GM12801 (cell line): ENCODE results near the gene MSRB1.

ENCODE experiments used
- TF ChIP-seq, protein P1 (sequence below): IDR thresholded peaks from one replicate; pipeline ENCODE4 v1.5.1; 2011; ENCODE audit warnings: control low read depth; ENCODE audit not compliant: insufficient read length; ENCODE audit errors: extremely low read depth

MSRB1 gene

DNA sequence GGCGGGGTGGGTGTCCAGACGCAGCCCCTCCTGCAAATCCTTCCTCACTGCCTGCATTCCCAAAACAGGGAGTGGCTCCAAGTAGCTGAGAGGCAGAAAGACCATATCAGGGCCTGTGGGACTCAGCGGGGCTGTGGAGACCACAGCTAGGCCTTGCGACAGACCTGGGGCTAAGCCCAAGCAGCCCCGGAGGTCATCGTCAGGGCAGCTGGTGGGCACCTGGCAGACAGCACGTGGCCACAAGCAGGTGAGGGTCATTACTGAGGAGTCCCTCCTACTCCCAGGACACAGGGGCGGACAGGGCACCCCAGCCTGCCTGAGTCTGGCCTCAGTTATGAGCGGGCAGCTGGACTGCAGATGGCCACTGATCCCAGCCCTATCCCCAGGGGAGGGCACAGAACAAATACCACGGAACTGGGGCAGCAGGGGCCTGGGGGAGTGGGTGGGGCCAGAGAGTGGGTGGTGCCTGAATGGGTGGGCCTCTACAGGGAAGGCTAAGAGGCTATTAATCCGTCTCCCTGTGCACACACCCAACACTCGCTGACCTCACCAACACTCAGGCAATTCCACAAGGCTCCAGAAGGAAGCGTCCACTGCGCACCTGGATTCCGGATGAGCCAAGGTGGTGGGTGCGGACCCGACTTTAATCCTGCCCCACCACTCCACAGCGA, 33.3 kb downstream of the MSRB1 start:
- TF ChIP-seq, protein P1, sequence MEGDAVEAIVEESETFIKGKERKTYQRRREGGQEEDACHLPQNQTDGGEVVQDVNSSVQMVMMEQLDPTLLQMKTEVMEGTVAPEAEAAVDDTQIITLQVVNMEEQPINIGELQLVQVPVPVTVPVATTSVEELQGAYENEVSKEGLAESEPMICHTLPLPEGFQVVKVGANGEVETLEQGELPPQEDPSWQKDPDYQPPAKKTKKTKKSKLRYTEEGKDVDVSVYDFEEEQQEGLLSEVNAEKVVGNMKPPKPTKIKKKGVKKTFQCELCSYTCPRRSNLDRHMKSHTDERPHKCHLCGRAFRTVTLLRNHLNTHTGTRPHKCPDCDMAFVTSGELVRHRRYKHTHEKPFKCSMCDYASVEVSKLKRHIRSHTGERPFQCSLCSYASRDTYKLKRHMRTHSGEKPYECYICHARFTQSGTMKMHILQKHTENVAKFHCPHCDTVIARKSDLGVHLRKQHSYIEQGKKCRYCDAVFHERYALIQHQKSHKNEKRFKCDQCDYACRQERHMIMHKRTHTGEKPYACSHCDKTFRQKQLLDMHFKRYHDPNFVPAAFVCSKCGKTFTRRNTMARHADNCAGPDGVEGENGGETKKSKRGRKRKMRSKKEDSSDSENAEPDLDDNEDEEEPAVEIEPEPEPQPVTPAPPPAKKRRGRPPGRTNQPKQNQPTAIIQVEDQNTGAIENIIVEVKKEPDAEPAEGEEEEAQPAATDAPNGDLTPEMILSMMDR, result no peak

GRCh38 chr16:1908983-1909382, 34.0 kb downstream of the MSRB1 start:
- TF ChIP-seq, protein P1, result no peak

GRCh38 chr16:1908184-1908583, 34.8 kb downstream of the MSRB1 start:
- TF ChIP-seq, protein P1, result no peak

DNA sequence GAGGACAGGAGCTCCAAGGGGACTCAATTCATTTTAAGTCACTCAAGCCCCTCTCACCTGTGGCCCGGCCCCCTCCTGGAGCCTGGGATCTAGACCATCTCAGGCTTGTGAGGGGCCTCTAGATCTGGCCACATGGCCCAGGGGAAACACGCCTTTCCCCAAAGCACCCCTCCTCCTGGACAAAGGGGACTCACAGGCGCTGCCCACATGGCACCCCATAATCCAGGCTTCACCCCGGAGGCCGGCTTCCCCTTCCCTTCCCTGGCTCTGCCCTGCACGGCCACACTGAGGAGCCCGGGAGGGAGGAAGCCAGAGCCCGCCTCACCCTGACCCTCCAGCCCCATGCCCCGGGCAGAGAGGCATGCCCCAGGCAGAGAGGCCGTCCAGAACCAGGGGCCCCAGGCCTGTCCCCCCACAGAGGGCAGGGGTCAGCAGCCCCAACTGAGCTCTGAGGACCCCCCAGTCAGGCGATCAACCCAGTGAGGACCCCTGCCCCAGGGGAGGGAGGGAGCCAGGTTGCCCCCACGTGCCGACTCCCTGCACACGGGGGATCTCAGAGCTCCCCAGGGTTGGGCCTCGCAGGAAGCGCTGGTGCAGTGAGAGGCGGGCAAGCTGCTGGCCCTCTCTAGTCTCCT, 35.7 kb downstream of the MSRB1 start:
- TF ChIP-seq, protein P1, result no peak

DNA sequence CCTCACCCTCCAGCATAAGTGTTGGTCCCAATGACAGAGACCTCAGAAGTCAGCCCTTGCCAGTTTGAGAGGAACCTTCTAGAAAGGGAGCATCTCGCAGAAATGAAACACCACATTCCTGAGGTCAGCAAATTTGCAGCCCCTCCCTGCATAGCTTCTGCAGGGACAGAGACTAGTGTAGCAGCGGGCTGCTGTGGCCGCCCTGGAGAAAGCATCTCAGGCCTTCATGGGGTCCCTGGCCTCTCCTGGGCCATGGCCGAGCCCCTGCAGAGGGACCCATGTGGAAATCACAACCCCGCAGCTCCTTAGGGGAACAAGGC, 36.2 kb downstream of the MSRB1 start:
- TF ChIP-seq, protein P1, result no peak

DNA sequence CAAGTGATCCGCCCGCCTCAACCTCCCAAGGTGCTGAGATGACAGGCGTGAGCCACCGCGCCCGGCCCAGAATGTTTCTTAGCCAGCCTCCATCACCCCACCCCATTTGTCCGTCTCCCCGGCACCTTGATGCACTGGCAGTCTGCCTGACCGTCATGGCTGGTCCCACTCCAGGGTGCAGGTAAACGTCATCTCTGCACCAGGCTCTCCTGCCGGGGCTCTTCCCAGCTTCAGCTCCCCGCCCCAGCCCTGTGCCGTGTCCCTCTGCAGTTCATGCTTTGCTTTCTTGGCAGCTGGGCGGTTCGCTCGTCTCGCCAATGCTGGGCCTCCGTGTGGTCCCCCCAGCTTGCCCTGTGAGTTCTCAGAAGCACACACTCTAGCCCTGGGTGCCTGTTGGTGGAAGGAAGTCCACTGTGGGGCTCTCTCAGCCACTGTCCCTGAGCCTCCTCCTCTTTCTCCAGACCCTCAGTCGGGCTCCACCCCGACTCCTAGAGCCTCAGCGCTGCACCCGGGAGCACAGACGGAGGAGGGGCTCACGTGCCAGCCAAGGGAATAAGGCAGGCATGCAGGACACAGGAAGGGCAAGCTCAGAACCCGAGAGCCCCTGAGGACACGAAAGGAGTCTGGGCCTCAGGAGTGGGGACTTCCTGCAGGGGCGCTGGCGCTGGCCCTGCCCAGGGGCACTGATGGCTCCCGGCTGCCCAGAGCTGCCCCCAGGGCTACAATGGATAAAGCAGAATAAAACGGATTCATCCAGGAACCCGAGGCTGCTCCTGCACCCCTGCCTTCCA, 36.7 kb downstream of the MSRB1 start:
- TF ChIP-seq, protein P1, result no peak
